Renal cortex interstitium (tissue), 15 donors: ENCODE results near the gene TMEM192. TPM values are rescaled to one million over a fixed set of nuclear protein-coding genes. Genes with fewer than 3 reads are reported as not detected.
A peak's percentile ranks its signal among the peaks of the same experiment; 100 is the strongest.
"Not testable (repeated sequence)": the region's sequence is repeated elsewhere in the genome, so short reads cannot be mapped to it uniquely, and the experiment has no call there.

Experiments
- DNase-seq, 11 donors: peaks; one replicate each; pipeline ENCODE4 v3.0.0-alpha.2; 2013; ENCODE audit warnings: low read depth in 9 of 11, low spot score in 4 of 11; ENCODE audit errors: extremely low read depth in 1 of 11
- long read RNA-seq, 16 experiments: transcript quantifications; one replicate each; lab custom pipeline, GENCODE V29; 2026
- polyA plus RNA-seq, 3 donors: library from polyadenylated mRNA; unstranded; fragments of 120-200 nt; gene quantifications; one replicate each; pipeline ENCODE4 v1.2.1, GENCODE V29; 2013; ENCODE audit not compliant: insufficient read length in 3 of 3

Gene TMEM192
- polyA plus RNA-seq, result 10 to 100 TPM; 30.4 to 36.7 (median 33.3) TPM
- long read RNA-seq, donor 1, full-length matches to known transcripts, result 5 of 5 reads
- long read RNA-seq, donor 1, partial matches to known transcripts, result 0 of 5 reads
- long read RNA-seq, donor 1, other reads (novel, unspliced or antisense), result 0 of 5 reads
- long read RNA-seq, donor 2, full-length matches to known transcripts, result 2 of 7 reads
- long read RNA-seq, donor 2, partial matches to known transcripts, result 5 of 7 reads
- long read RNA-seq, donor 2, other reads (novel, unspliced or antisense), result 0 of 7 reads
- long read RNA-seq, donor 3, full-length matches to known transcripts, result 10 of 10 reads
- long read RNA-seq, donor 3, partial matches to known transcripts, result 0 of 10 reads
- long read RNA-seq, donor 3, other reads (novel, unspliced or antisense), result 0 of 10 reads
- long read RNA-seq, donor 4, full-length matches to known transcripts, result 5 of 5 reads
- long read RNA-seq, donor 4, partial matches to known transcripts, result 0 of 5 reads
- long read RNA-seq, donor 4, other reads (novel, unspliced or antisense), result 0 of 5 reads
- long read RNA-seq, donor 5, result 0 reads
- long read RNA-seq, donor 6, full-length matches to known transcripts, result 7 of 22 reads
- long read RNA-seq, donor 6, partial matches to known transcripts, result 15 of 22 reads
- long read RNA-seq, donor 6, other reads (novel, unspliced or antisense), result 0 of 22 reads
- long read RNA-seq, donor 7, full-length matches to known transcripts, result 4 of 4 reads
- long read RNA-seq, donor 7, partial matches to known transcripts, result 0 of 4 reads
- long read RNA-seq, donor 7, other reads (novel, unspliced or antisense), result 0 of 4 reads
- long read RNA-seq, donor 8, result 0 reads
- long read RNA-seq, donor 9, result 0 reads
- long read RNA-seq, donor 10, full-length matches to known transcripts, result 4 of 15 reads
- long read RNA-seq, donor 10, partial matches to known transcripts, result 11 of 15 reads
- long read RNA-seq, donor 10, other reads (novel, unspliced or antisense), result 0 of 15 reads
- long read RNA-seq, donor 11, full-length matches to known transcripts, result 6 of 6 reads
- long read RNA-seq, donor 11, partial matches to known transcripts, result 0 of 6 reads
- long read RNA-seq, donor 11, other reads (novel, unspliced or antisense), result 0 of 6 reads
- long read RNA-seq, donor 12, result 0 reads
- long read RNA-seq, donor 13, result 0 reads
- long read RNA-seq, donor 14, full-length matches to known transcripts, result 1 of 7 reads
- long read RNA-seq, donor 14, partial matches to known transcripts, result 6 of 7 reads
- long read RNA-seq, donor 14, other reads (novel, unspliced or antisense), result 0 of 7 reads
- long read RNA-seq, donor 15, full-length matches to known transcripts, result 2 of 2 reads
- long read RNA-seq, donor 15, partial matches to known transcripts, result 0 of 2 reads
- long read RNA-seq, donor 15, other reads (novel, unspliced or antisense), result 0 of 2 reads
- long read RNA-seq, donor 16, full-length matches to known transcripts, result 7 of 14 reads
- long read RNA-seq, donor 16, partial matches to known transcripts, result 7 of 14 reads
- long read RNA-seq, donor 16, other reads (novel, unspliced or antisense), result 0 of 14 reads

GRCh38 chr4:165112368-165113121 is at the start of gene TMEM192:
Gene TMEM192, minus strand, starts transcription at chr4:165112860. Its CDS starts 87 bp downstream, at chr4:165112773.
- DNase-seq, result peak; percentile 78 to 92 (median 89)

GRCh38 chr4:165158762-165159161 is 46.1 kb upstream of the TMEM192 start:
- no peak for DNase-seq

- DNase-seq, result no peak
These were observed 44.2 kb upstream of the TMEM192 start for GRCh38 chr4:165156906-165157305.

GRCh38 chr4:165154482-165154881 is 41.8 kb upstream of the TMEM192 start:
- no peak for DNase-seq

GRCh38 chr4:165152527-165152926 is 39.9 kb upstream of the TMEM192 start:
- no peak for DNase-seq

GRCh38 chr4:165151734-165152133 is 39.1 kb upstream of the TMEM192 start:
- no peak for DNase-seq

- no peak for DNase-seq
These were observed 37.9 kb upstream of the TMEM192 start for GRCh38 chr4:165150545-165150944.

- no peak for DNase-seq
These were observed 26.2 kb upstream of the TMEM192 start for GRCh38 chr4:165138843-165139242.

- DNase-seq, result no peak
These were observed 24.5 kb upstream of the TMEM192 start for GRCh38 chr4:165137205-165137604.

- DNase-seq, result no peak
These were observed 23.9 kb upstream of the TMEM192 start for GRCh38 chr4:165136529-165136928.

- DNase-seq, result no peak
These were observed 20.5 kb upstream of the TMEM192 start for GRCh38 chr4:165133150-165133549.

GRCh38 chr4:165131247-165131832 is 18.7 kb upstream of the TMEM192 start:
- peak in 8 of 11 donors; percentile 32 to 47 (median 42) for DNase-seq

- DNase-seq, result no peak
These were observed 17.3 kb upstream of the TMEM192 start for GRCh38 chr4:165129924-165130323.

- DNase-seq, result not testable (repeated sequence)
These were observed 13.3 kb upstream of the TMEM192 start for GRCh38 chr4:165125869-165126499.

GRCh38 chr4:165124488-165124887 is 11.8 kb upstream of the TMEM192 start:
- peak in 1 of 11 donors; percentile 39 for DNase-seq

GRCh38 chr4:165118256-165118909 is 5.7 kb upstream of the TMEM192 start:
- no peak for DNase-seq

- no peak for DNase-seq
These were observed 2.6 kb upstream of the TMEM192 start for GRCh38 chr4:165115301-165115700.
